Hepatocyte (in vitro differentiated cells): ENCODE measurements around the gene TGM3.

Experiments used
- EZH2 ChIP-seq: fragments of 200-600 bp; sonication (generic); IDR thresholded peaks from 2 replicates; pipeline ENCODE4 v1.6.1; 2016; ENCODE audit warnings: antibody characterized with exemption, mild to moderate bottlenecking, borderline replicate concordance
- EZH2phosphoT487 ChIP-seq: fragments of 200-600 bp; sonication (generic); IDR thresholded peaks from one replicate; pipeline ENCODE4 v1.6.1; 2018; ENCODE audit warnings: antibody characterized with exemption, mild to moderate bottlenecking, low read depth, moderate library complexity; ENCODE audit not compliant: unreplicated experiment, severe bottlenecking
- TF ChIP-seq, protein P1 (sequence below): fragments of 200-600 bp; sonication (generic); IDR thresholded peaks from 2 replicates; pipeline ENCODE4 v1.5.1; 2016; ENCODE audit warnings: antibody characterized with exemption, mild to moderate bottlenecking; ENCODE audit not compliant: poor library complexity

DNA sequence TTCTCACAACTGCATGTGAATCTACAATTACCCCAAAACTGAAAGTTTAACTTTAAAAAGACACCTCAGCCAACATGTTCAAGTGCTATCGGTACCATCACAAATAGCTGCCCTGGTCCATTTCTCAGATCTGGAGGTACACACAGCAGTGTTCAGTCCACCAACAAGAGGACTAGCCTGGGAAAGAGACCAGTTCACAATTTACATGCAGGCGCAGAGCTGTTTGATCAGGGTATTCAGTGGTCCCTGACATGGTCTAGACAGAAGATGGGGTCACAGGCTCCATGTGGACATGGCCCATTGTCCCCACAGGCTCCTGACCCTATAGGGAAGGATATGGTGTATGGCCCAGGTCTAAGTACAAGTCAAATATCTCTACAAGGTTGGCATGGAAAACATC, 69.3 kb downstream of the TGM3 start:
- TF ChIP-seq, protein P1, sequence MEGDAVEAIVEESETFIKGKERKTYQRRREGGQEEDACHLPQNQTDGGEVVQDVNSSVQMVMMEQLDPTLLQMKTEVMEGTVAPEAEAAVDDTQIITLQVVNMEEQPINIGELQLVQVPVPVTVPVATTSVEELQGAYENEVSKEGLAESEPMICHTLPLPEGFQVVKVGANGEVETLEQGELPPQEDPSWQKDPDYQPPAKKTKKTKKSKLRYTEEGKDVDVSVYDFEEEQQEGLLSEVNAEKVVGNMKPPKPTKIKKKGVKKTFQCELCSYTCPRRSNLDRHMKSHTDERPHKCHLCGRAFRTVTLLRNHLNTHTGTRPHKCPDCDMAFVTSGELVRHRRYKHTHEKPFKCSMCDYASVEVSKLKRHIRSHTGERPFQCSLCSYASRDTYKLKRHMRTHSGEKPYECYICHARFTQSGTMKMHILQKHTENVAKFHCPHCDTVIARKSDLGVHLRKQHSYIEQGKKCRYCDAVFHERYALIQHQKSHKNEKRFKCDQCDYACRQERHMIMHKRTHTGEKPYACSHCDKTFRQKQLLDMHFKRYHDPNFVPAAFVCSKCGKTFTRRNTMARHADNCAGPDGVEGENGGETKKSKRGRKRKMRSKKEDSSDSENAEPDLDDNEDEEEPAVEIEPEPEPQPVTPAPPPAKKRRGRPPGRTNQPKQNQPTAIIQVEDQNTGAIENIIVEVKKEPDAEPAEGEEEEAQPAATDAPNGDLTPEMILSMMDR: no peak
- TF ChIP-seq EZH2 (no peak), EZH2phosphoT487 (no peak)
